Spinal cord (tissue), 10 donors: ENCODE results near the gene CKAP2. TPM values are rescaled to one million over a fixed set of nuclear protein-coding genes. Genes with fewer than 3 reads are reported as not detected.
"Not testable (repeated sequence)": the region's sequence is repeated elsewhere in the genome, so short reads cannot be mapped to it uniquely, and the experiment has no call there.

ENCODE experiments used
- DNase-seq, 6 donors: peaks; one replicate each; pipeline versions ENCODE4 v3.0.0 to v3.0.0-alpha.2; 2013 to 2015; ENCODE audit warnings: low spot score in 6 of 6, low read depth in 4 of 6
- H3K27ac ChIP-seq: one replicate; pipeline ENCODE4 v1.5.1; 2013; ENCODE audit warnings: low read depth, low read length, control low read depth
- H3K27me3 ChIP-seq: one replicate; pipeline ENCODE4 v1.6.1; 2013; ENCODE audit warnings: low read length; ENCODE audit not compliant: control insufficient read depth, insufficient read depth
- H3K36me3 ChIP-seq: one replicate; pipeline ENCODE4 v1.6.1; 2013; ENCODE audit warnings: low read length; ENCODE audit not compliant: control insufficient read depth, insufficient read depth
- H3K4me1 ChIP-seq: one replicate; pipeline ENCODE4 v1.6.1; 2013; ENCODE audit warnings: low read length; ENCODE audit not compliant: control insufficient read depth, insufficient read depth
- H3K4me3 ChIP-seq: one replicate; pipeline ENCODE4 v1.5.1; 2013; ENCODE audit warnings: low read depth, low read length, control low read depth
- H3K9me3 ChIP-seq: one replicate; pipeline ENCODE4 v1.6.1; 2013; ENCODE audit warnings: low read length; ENCODE audit not compliant: control insufficient read depth, insufficient read depth
- WGBS: methylation state at CpG from one replicate; pipeline ENCODE4 v1.1.5; 2013; ENCODE audit warnings: missing lambda C conversion rate; ENCODE audit not compliant: insufficient coverage; 5-methylcytosine and 5-hydroxymethylcytosine counted together
- polyA plus RNA-seq, 2 donors: library from polyadenylated mRNA; unstranded; fragments of 120-200 nt; gene quantifications; one replicate each; pipeline ENCODE4 v1.2.1, GENCODE V29; 2013; ENCODE audit not compliant: insufficient read length in 2 of 2
- total RNA-seq, 2 donors: library from RNA; depleted of rRNA in 1 of 2; stranded (reverse); fragments of 120-200 nt in 1 of 2; fragments of >200 nt in 1 of 2; gene quantifications; one replicate each; pipeline versions ENCODE4 v1.2.3 to v1.2.4, GENCODE V29; 2013 to 2014
- donor health status: healthy.

The CKAP2 gene
- total and polyA plus RNA-seq, 4 donors: 29.8 to 55.4 (median 39.5) TPM

GRCh38 chr13:52511598-52511997 is 56.3 kb downstream of the CKAP2 start:
- not testable (repeated sequence) for H3K9me3 ChIP-seq, H3K4me3 ChIP-seq, H3K36me3 ChIP-seq, H3K27ac ChIP-seq, DNase-seq, H3K4me1 ChIP-seq, H3K27me3 ChIP-seq
- WGBS: no CpG with 5 or more reads among the region's 4 CpGs

GRCh38 chr13:52513957-52514596 is 58.8 kb downstream of the CKAP2 start:
- no CpG with 5 or more reads among the region's 6 CpGs for WGBS
- not testable (repeated sequence) for H3K4me3 ChIP-seq, H3K27me3 ChIP-seq, DNase-seq, H3K36me3 ChIP-seq, H3K9me3 ChIP-seq, H3K27ac ChIP-seq, H3K4me1 ChIP-seq

- not testable (repeated sequence) for H3K27me3 ChIP-seq, H3K4me3 ChIP-seq, H3K36me3 ChIP-seq, H3K27ac ChIP-seq, H3K9me3 ChIP-seq, DNase-seq, H3K4me1 ChIP-seq
- WGBS: no CpG with 5 or more reads among the region's 6 CpGs
Measured at GRCh38 chr13:52523323-52523722, 68.0 kb downstream of the CKAP2 start.

Other genes starting within 250 kb of the CKAP2 start
- gene THSD1, start 49.3 kb upstream of the CKAP2 start, total RNA-seq: 10 to 100 TPM; 10.0 to 20.5 TPM
- gene THSD1, start 49.3 kb upstream of the CKAP2 start, polyA plus RNA-seq: 10 to 100 TPM; 13.0 to 13.5 TPM
- 10 to 100 TPM; 41.7 to 95.5 TPM for gene VPS36, start 4.8 kb upstream of the CKAP2 start, total RNA-seq
- 10 to 100 TPM; 55.3 to 58.6 TPM for gene VPS36, start 4.8 kb upstream of the CKAP2 start, polyA plus RNA-seq
- gene HNRNPA1L2, start 187.0 kb downstream of the CKAP2 start, total RNA-seq: 1 to 10 TPM; 5.6 to 8.4 TPM
- gene HNRNPA1L2, start 187.0 kb downstream of the CKAP2 start, polyA plus RNA-seq: 10 to 100 TPM; 26.5 to 28.6 TPM
- gene SUGT1, start 197.4 kb downstream of the CKAP2 start, total RNA-seq: 10 to 100 TPM; 44.6 to 62.7 TPM
- gene SUGT1, start 197.4 kb downstream of the CKAP2 start, polyA plus RNA-seq: 10 to 100 TPM; 47.7 to 50.1 TPM